Measurements from ENCODE around the gene MRGPRE. TPM values are rescaled to one million over a fixed set of nuclear protein-coding genes. Genes with fewer than 3 reads are reported as not detected.

Gene MRGPRE
- total RNA-seq, 1 experiment from 2014 or later, result not detected

DNA sequence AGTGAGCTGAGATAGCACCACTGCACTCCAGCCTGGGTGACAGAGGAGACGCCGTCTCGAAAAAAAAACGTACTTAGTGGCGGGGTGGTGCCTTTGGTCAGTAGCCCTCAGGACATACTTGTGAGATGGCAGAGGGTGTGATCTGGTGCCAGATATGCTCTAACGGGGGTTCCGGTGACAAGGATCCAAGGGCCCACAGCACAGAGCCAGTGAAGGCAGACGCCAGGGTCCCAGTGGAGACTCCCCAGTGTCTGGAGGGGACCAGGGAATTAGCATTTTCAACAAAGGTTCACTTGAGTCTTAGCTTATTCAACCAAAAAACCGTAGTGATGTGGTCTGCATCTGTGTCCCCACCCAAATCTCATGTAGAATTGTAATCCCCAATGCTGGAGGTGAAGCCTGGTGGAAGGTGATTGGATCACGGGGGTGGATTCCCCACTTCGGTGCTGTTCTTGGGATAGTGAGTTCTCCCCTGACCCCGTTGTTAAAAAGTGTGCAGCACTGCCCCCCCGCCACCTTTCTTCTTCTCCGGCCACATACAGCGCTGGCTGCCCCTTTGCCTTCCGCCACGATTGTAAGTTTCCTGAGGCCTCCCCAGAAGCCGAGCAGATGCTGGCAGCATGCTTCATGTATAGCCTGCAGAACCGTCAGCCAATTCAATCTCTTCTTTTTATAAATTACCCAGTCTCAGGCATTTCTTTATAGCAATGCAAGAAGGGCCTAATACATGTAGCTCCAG lies 40.5 kb downstream of the MRGPRE start:
- Histone ChIP-seq H3K9me3 (ENCODE audit: low read length) (no peaks in the 10 kb centered on the region), H4K20me1 (ENCODE audit: low read length) (no peaks in the 10 kb centered on the region), H3K4me2 (ENCODE audit: low read length) (no peak overlapping the region), H3K27ac (ENCODE audit: low read length) (no peak overlapping the region), H3F3A (ENCODE audit: low read length, unreplicated experiment) (no peaks in the 10 kb centered on the region), H3K27me3 (ENCODE audit: low read length) (no peaks in the 10 kb centered on the region), H2AFZ (ENCODE audit: low read length) (no peak overlapping the region), H3K9me2 (replicated peaks; ENCODE audit: low read length) (no peaks in the 10 kb centered on the region), H3K9ac (ENCODE audit: low read length) (no peak overlapping the region), H3K4me3 (ENCODE audit: low read length) (no peak overlapping the region), H3K4me1 (ENCODE audit: insufficient read depth, low read length) (no peaks in the 10 kb centered on the region), H3K36me3 (ENCODE audit: low read depth, low read length) (no peaks in the 10 kb centered on the region), H3K79me2 (ENCODE audit: low read length) (no peaks in the 10 kb centered on the region)
- no peak for ATAC-seq
- DNase-seq, result no peak
- CTCF ChIA-PET, result no interaction called here
- intact Hi-C loops (cut with micrococcal nuclease), result no loop called here
- POLR2A ChIA-PET (ENCODE audit: unreplicated experiment), result no interaction called here
- TF ChIP-seq EZH2phosphoT487 (IDR thresholded peaks at IDR 0.05; ENCODE audit: borderline replicate concordance, low read length) (no peak), EZH2 (IDR thresholded peaks at IDR 0.05; ENCODE audit: low read length, unreplicated experiment) (no peak), CTCF (conservative IDR thresholded peaks at IDR 0.05; ENCODE audit: low read depth, low read length) (no peak)
- BruUV-seq (replicated peaks), result no TSS peak

- no peaks in the 10 kb centered on the region for H3K79me2 ChIP-seq (ENCODE audit: low read length)
- H3K9me3 ChIP-seq (ENCODE audit: low read length), result no peaks in the 10 kb centered on the region
- no peak overlapping the region for H3K27ac ChIP-seq (ENCODE audit: low read length)
- no peak overlapping the region for H3K4me3 ChIP-seq (ENCODE audit: low read length)
- CTCF ChIA-PET, result interaction anchor here (0.6 kb wide), 1 partner anchor 543 kb away, joined by 8 read pairs; no protein-coding TSS in a partner anchor
- TF ChIP-seq EZH2phosphoT487 (IDR thresholded peaks at IDR 0.05; ENCODE audit: borderline replicate concordance, low read length) (no peak), CTCF (conservative IDR thresholded peaks at IDR 0.05; ENCODE audit: low read depth, low read length) (no peak), EZH2 (IDR thresholded peaks at IDR 0.05; ENCODE audit: low read length, unreplicated experiment) (no peak)
- no peak overlapping the region for H2AFZ ChIP-seq (ENCODE audit: low read length)
- H3K9ac ChIP-seq (ENCODE audit: low read length), result no peak overlapping the region
- DNase-seq (no peak), ATAC-seq (no peak)
- no TSS peak for BruUV-seq (replicated peaks)
- no peaks in the 10 kb centered on the region for H4K20me1 ChIP-seq (ENCODE audit: low read length)
- POLR2A ChIA-PET (ENCODE audit: unreplicated experiment), result no interaction called here
- no peaks in the 10 kb centered on the region for H3F3A ChIP-seq (ENCODE audit: low read length, unreplicated experiment)
- H3K9me2 ChIP-seq (replicated peaks; ENCODE audit: low read length), result no peaks in the 10 kb centered on the region
- intact Hi-C loops (cut with micrococcal nuclease), result no loop called here
- H3K4me2 ChIP-seq (ENCODE audit: low read length), result no peak overlapping the region
- no peaks in the 10 kb centered on the region for H3K27me3 ChIP-seq (ENCODE audit: low read length)
- H3K4me1 ChIP-seq (ENCODE audit: insufficient read depth, low read length), result no peaks in the 10 kb centered on the region
- no peaks in the 10 kb centered on the region for H3K36me3 ChIP-seq (ENCODE audit: low read depth, low read length)
Measured at GRCh38 chr11:3190600-3190999, 41.6 kb downstream of the MRGPRE start.

DNA sequence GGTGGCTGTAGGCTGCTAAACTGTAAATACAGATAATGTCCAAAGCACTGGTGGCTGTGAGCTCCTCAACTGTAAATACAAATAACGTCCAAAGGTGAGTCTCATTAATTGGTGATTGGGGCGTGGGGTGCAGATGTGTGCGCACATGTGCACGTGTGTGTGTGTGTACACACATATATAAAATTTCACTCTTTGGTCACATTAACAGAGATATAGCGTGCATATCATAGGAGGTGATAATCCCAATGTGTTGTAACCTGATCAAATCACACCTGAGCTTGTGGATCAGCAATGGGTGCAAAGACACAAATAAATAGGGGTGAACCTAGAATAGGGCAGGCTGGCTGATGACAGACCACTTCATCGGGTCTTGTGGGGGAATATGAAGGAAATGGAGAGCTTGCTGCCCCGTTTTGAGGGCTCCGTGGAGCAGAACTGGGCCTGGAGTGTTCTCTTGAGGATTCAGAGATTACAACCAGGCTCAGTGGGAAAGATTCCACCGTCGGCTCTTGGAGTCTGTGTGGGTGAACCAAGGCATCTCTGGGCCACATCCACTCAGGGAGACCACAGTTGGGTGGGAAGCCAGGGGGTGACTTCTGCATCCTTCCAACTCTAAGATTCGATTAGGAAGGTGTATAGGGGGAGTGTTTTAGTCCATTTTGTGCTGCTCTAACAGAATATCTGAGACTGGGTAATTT lies 42.2 kb downstream of the MRGPRE start:
- Histone ChIP-seq H3K79me2 (ENCODE audit: low read length) (no peaks in the 10 kb centered on the region), H3K36me3 (ENCODE audit: low read depth, low read length) (no peaks in the 10 kb centered on the region), H3K4me1 (ENCODE audit: insufficient read depth, low read length) (no peaks in the 10 kb centered on the region), H3K27me3 (ENCODE audit: low read length) (no peaks in the 10 kb centered on the region), H3K27ac (ENCODE audit: low read length) (no peak overlapping the region), H3K9ac (ENCODE audit: low read length) (no peak overlapping the region), H2AFZ (ENCODE audit: low read length) (no peak overlapping the region), H3F3A (ENCODE audit: low read length, unreplicated experiment) (no peaks in the 10 kb centered on the region), H3K4me3 (ENCODE audit: low read length) (no peak overlapping the region), H4K20me1 (ENCODE audit: low read length) (no peaks in the 10 kb centered on the region), H3K9me3 (ENCODE audit: low read length) (no peaks in the 10 kb centered on the region), H3K4me2 (ENCODE audit: low read length) (no peak overlapping the region), H3K9me2 (replicated peaks; ENCODE audit: low read length) (no peaks in the 10 kb centered on the region)
- no TSS peak for BruUV-seq (replicated peaks)
- intact Hi-C loops (cut with micrococcal nuclease), result no loop called here
- CTCF ChIA-PET, result interaction anchor here (0.6 kb wide), 1 partner anchor 542 kb away, joined by 8 read pairs; no protein-coding TSS in a partner anchor
- ATAC-seq, result no peak
- TF ChIP-seq EZH2phosphoT487 (IDR thresholded peaks at IDR 0.05; ENCODE audit: borderline replicate concordance, low read length), result no peak
- no peak for TF ChIP-seq CTCF (conservative IDR thresholded peaks at IDR 0.05; ENCODE audit: low read depth, low read length)
- TF ChIP-seq EZH2 (IDR thresholded peaks at IDR 0.05; ENCODE audit: low read length, unreplicated experiment), result no peak
- POLR2A ChIA-PET (ENCODE audit: unreplicated experiment), result no interaction called here
- DNase-seq, result no peak
